GM10266 (cell line): Measurements from ENCODE around the gene LCN2.
A peak's percentile ranks its signal among the peaks of the same experiment; 100 is the strongest.

ENCODE experiments used
- DNase-seq: peaks from one replicate; pipeline ENCODE4 v3.0.0; 2012; ENCODE audit errors: extremely low spot score
- TF ChIP-seq, protein P1 (sequence below): IDR thresholded peaks from 2 replicates; pipeline ENCODE4 v1.5.1; 2012; ENCODE audit warnings: mild to moderate bottlenecking, low read depth; ENCODE audit not compliant: control insufficient read depth, insufficient read depth; ENCODE audit errors: missing control alignments

LCN2 gene

DNA sequence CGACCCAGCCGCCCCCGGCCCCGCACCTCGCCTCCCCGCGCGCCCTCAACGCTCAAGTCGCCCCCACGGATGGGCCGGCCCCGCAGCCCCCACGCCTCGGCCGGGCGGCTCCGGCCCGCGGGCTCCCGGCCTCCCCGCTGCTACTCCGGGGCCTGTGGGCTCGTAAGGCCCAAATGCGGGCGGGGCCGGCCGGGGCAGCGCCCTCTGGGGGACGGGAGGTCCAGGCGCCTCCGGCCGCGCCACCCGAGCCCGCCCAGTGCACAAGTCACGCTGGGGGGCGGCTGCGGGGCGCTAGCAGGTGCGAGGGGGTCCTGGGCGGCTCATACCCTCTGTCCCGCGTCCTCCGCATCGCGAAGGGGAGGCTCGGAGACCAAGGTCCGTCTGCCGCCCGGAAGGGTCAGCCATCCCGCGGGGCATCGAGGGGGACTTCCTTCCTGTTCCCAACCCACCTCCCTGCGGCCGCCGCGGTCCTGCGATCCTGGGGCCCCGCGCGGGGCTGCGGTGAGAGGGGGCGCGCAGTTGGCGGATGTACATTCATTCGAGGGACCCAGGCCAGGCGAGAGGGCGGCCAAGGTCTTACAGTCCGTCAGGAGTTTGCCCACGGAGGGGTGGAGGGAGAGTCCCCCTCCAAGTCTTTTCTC, 42.3 kb downstream of the LCN2 start, which contains the start of gene CIZ1:
Gene CIZ1 (minus strand): TSS at position 167 of the 641 bp plus-strand sequence. CDS start 715 bp downstream, outside the sequence.
- TF ChIP-seq, protein P1, sequence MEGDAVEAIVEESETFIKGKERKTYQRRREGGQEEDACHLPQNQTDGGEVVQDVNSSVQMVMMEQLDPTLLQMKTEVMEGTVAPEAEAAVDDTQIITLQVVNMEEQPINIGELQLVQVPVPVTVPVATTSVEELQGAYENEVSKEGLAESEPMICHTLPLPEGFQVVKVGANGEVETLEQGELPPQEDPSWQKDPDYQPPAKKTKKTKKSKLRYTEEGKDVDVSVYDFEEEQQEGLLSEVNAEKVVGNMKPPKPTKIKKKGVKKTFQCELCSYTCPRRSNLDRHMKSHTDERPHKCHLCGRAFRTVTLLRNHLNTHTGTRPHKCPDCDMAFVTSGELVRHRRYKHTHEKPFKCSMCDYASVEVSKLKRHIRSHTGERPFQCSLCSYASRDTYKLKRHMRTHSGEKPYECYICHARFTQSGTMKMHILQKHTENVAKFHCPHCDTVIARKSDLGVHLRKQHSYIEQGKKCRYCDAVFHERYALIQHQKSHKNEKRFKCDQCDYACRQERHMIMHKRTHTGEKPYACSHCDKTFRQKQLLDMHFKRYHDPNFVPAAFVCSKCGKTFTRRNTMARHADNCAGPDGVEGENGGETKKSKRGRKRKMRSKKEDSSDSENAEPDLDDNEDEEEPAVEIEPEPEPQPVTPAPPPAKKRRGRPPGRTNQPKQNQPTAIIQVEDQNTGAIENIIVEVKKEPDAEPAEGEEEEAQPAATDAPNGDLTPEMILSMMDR: peak; percentile 86

DNA sequence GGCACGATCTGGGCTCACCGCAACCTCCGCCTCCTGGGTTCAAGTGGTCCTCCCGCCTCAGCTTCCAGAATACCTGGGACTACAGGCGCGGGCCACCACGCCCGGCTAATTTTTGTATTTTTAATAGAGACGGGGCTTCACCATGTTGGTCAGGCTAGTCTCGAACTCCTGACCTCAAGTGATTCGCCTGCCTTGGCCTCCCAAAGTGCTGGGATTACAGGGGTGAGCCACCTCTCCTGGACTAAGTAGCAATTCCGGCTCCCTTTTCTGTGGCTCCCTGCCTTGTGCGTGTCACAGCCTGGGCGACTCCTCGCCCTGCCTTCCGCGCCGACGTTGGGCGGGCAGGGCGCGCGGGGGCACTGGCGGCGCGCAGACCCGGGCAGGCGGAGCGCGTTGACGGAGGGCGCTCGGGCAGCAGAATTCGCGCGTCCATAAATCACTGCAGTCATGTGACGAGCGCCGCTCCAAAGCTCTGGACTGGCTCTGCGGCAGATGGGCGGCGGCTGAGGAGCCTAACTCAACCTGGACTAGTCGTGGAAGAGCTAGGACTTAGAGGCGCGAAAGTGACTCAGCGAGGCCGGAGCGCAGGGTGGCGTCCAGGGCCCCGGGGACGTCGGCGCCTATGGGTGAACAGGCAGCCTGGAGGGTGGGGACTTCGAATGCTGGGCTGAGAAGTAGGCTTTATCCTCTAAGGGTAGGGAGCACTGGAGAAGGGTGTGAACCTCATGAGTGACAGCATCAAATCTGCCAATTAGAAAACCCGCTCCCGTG, 43.5 kb downstream of the LCN2 start:
- peak; percentile 73 for DNase-seq
- TF ChIP-seq, protein P1: peak; percentile 58

More for the DNA sequence above, 42.3 kb downstream of the LCN2 start, which contains the start of gene CIZ1:
- peak; percentile 96 for DNase-seq

DNA sequence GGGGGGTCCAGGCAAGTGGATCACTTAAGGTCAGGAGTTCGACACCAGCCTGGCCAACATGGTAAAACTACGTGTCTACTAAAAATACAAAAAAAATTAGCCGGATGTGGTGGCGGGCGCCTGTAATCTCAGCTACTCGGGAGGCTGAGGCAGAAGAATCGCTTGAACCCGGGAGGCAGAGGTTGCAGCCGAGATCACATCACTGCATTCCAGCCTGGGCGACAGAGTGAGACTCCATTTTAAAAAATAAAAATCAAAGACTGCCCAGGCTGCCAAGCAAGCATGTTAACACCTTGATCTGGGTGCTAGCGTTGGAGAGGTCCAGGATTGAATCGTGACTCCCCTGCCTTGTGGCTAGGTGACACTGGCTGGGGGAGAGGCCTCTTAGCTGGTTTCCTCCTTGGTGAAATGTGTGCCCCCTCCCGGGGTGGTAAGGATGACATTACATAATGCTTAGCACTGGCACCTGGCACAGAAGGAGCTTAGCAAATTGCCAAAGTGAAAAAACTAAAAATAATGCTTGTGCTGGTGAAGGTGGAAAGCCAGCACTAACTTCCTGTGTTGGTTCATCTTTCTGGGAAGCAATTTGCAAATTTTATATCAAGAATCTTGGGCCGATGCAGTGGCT, 44.3 kb downstream of the LCN2 start:
- DNase-seq: no peak

DNA sequence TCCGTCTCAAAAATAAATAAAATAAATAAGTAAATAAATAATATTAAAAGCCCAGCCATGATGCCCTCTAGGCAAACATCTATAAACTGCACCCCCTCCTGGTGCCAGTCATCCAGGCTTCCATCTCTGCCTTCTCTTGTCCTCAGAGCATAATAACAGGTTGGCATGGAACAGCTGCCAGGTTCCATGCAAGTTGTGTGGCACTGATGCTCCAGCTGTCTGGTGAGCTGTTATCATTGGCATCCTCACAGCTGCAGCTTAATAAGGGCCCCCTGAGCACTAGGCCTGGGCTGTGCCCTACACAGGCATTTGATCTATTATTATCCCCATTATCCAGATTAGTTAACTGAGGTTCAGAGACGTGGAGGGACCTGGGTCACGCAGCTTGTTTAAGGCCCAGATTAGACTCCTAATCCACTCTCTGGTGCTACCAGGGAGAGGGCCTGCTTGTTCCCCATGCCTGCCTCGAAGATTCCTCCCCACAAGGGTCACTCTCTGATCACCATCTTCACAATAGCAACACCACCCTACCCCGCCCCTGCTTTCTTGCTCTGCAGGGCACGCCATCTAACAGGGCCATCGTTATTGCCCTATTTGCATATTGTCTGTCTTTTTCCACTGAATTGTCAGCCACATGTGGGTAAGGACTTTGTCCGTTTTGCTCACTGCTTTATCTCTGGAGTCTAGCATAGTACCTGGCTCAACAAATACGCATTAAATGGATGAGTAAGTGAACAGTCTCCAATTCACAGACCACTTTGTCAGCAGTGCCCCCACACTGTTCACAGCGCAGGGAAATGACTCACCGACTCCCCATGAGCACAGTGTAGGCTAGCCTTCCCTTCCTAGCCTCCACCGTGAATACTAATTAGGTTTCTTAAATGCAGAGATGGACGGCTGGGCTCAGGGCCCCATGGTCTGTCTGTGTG, 52.5 kb downstream of the LCN2 start:
- TF ChIP-seq, protein P1: no peak
- peak; percentile 12 for DNase-seq

More for the DNA sequence above, 44.3 kb downstream of the LCN2 start:
- TF ChIP-seq, protein P1: no peak

DNA sequence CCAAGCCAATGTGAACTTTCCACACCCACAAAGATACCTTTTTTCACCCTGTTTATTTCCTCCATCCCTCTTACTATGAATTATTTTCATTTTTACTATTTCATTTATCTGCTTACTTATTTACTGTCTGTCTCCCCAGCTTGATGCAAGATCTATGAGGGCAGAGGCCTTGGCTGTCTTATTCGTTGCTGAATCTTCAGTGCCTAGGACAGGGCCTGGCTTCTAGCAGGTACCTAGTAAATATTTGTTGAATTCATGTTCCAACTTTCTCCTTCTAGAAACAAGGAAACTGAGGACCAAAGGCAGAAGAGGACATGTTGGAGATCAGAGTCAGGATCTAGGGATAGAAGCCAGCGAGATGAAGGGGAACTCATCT, 53.4 kb downstream of the LCN2 start:
- TF ChIP-seq, protein P1: no peak
- no peak for DNase-seq
